ENCODE results near the gene NDUFV3.

NDUFV3 gene

GRCh38 chr21:42892931-42893755 lies at the start of gene NDUFV3:
Gene NDUFV3, plus strand, starts transcription at chr21:42893309. Its CDS starts 25 bp downstream, at chr21:42893334.
- POLR2A ChIA-PET: interaction anchor here (0.7 to 2.6 kb wide), 13 partner anchors 9 to 379 kb away, joined by 3 to 23 read pairs (median 4); partner anchors contain the start of genes PKNOX1 and SLC37A1
- Histone ChIP-seq H3K9me3 (ENCODE audit: control insufficient read depth, insufficient read depth, low read depth, low read length) (no peaks in the 10 kb centered on the region), H3K4me1 (ENCODE audit: control insufficient read depth, insufficient read depth, low read length) (peaks cover 3% of the 10 kb centered on the region; the same call in 1 of the 2 replicates), H3K36me3 (ENCODE audit: control insufficient read depth in 2 of 2, insufficient read depth in 1 of 2, low read length in 2 of 2) (peaks cover 21 to 32% of the 10 kb centered on the region in 2 experiments), H3K27ac (ENCODE audit: extremely low read depth, low read depth, low read length) (peak within 1 kb of the TSS; percentile 88), H3K4me3 (ENCODE audit: low read depth, low read length) (peak within 1 kb of the TSS; percentile 72)
- CTCF ChIA-PET: interaction anchor here (0.5 to 1.2 kb wide), 4 partner anchors 50 to 299 kb away, joined by 3 to 4 read pairs (median 4); no protein-coding TSS in a partner anchor
- TF ChIP-seq ZNF677 (tag by site-specific recombination; IDR thresholded peaks at IDR 0.05) (peak; percentile 71), ZBTB21 (tag by site-specific recombination; IDR thresholded peaks at IDR 0.05) (peak; percentile 4; the same call in 1 of the 2 replicates), FEZF1 (tag by site-specific recombination; IDR thresholded peaks at IDR 0.05) (no peak), ZNF19 (tag by site-specific recombination; IDR thresholded peaks at IDR 0.05; ENCODE audit: low read depth) (no peak), AEBP2 (tag by site-specific recombination; IDR thresholded peaks at IDR 0.05; ENCODE audit: borderline replicate concordance) (no peak), ZFP69B (tag by site-specific recombination; IDR thresholded peaks at IDR 0.05) (peak; percentile 31; the same call in 1 of the 2 replicates), SETDB1 (IDR thresholded peaks at IDR 0.05; ENCODE audit: insufficient read length, low read length) (no peak), ZNF623 (tag by site-specific recombination; IDR thresholded peaks at IDR 0.05) (no peak), ZNF184 (tag by site-specific recombination; IDR thresholded peaks at IDR 0.05) (no peak; the same call in none of the 2 replicates), ZNF785 (tag by site-specific recombination; IDR thresholded peaks at IDR 0.05) (no peak), ZFP37 (tag by site-specific recombination; IDR thresholded peaks at IDR 0.05) (no peak), ZNF747 (tag by site-specific recombination; IDR thresholded peaks at IDR 0.05) (no peak), ZNF248 (tag by site-specific recombination; IDR thresholded peaks at IDR 0.05) (no peak), KLF8 (tag by site-specific recombination; IDR thresholded peaks at IDR 0.05) (no peak; the same call in 1 of the 2 replicates), PRDM4 (tag by site-specific recombination; IDR thresholded peaks at IDR 0.05) (no peak), HOXA7 (CRISPR knock-in tag; IDR thresholded peaks at IDR 0.05; ENCODE audit: borderline replicate concordance) (no peak), ZNF843 (tag by site-specific recombination; IDR thresholded peaks at IDR 0.05) (no peak), TCF7L2 (IDR thresholded peaks at IDR 0.05; ENCODE audit: borderline replicate concordance, low read depth, low read length) (no peak), ZNF792 (tag by site-specific recombination; IDR thresholded peaks at IDR 0.05) (no peak), KLF9 (tag by site-specific recombination; IDR thresholded peaks at IDR 0.05; ENCODE audit: low read depth) (peak; percentile 69), ZNF626 (tag by site-specific recombination; IDR thresholded peaks at IDR 0.05) (no peak), ZNF174 (tag by site-specific recombination; IDR thresholded peaks at IDR 0.05) (no peak), WT1 (tag by site-specific recombination; IDR thresholded peaks at IDR 0.05) (no peak), MEIS1 (CRISPR knock-in tag; IDR thresholded peaks at IDR 0.05; ENCODE audit: borderline replicate concordance) (no peak)
- TF ChIP-seq, protein P1, sequence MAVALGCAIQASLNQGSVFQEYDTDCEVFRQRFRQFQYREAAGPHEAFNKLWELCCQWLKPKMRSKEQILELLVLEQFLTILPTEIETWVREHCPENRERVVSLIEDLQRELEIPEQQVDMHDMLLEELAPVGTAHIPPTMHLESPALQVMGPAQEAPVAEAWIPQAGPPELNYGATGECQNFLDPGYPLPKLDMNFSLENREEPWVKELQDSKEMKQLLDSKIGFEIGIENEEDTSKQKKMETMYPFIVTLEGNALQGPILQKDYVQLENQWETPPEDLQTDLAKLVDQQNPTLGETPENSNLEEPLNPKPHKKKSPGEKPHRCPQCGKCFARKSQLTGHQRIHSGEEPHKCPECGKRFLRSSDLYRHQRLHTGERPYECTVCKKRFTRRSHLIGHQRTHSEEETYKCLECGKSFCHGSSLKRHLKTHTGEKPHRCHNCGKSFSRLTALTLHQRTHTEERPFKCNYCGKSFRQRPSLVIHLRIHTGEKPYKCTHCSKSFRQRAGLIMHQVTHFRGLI (tag by site-specific recombination; IDR thresholded peaks at IDR 0.05): peak; percentile 77; the same call in 1 of the 2 replicates
- TF ChIP-seq, protein P2, sequence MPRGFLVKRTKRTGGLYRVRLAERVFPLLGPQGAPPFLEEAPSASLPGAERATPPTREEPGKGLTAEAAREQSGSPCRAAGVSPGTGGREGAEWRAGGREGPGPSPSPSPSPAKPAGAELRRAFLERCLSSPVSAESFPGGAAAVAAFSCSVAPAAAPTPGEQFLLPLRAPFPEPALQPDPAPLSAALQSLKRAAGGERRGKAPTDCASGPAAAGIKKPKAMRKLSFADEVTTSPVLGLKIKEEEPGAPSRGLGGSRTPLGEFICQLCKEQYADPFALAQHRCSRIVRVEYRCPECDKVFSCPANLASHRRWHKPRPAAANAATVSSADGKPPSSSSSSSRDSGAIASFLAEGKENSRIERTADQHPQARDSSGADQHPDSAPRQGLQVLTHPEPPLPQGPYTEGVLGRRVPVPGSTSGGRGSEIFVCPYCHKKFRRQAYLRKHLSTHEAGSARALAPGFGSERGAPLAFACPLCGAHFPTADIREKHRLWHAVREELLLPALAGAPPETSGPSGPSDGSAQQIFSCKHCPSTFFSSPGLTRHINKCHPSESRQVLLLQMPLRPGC (tag by site-specific recombination; IDR thresholded peaks at IDR 0.05): no peak
- TF ChIP-seq, protein P3, sequence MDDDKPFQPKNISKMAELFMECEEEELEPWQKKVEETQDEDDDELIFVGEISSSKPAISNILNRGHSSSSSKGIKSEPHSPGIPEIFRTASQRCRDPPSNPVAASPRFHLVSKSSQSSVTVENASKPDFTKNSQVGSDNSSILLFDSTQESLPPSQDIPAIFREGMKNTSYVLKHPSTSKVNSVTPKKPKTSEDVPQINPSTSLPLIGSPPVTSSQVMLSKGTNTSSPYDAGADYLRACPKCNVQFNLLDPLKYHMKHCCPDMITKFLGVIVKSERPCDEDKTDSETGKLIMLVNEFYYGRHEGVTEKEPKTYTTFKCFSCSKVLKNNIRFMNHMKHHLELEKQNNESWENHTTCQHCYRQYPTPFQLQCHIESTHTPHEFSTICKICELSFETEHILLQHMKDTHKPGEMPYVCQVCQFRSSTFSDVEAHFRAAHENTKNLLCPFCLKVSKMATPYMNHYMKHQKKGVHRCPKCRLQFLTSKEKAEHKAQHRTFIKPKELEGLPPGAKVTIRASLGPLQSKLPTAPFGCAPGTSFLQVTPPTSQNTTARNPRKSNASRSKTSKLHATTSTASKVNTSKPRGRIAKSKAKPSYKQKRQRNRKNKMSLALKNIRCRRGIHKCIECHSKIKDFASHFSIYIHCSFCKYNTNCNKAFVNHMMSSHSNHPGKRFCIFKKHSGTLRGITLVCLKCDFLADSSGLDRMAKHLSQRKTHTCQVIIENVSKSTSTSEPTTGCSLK (tag by site-specific recombination; IDR thresholded peaks at IDR 0.05): no peak
